ENCODE data around the gene PLEKHH2.

Gene PLEKHH2

DNA sequence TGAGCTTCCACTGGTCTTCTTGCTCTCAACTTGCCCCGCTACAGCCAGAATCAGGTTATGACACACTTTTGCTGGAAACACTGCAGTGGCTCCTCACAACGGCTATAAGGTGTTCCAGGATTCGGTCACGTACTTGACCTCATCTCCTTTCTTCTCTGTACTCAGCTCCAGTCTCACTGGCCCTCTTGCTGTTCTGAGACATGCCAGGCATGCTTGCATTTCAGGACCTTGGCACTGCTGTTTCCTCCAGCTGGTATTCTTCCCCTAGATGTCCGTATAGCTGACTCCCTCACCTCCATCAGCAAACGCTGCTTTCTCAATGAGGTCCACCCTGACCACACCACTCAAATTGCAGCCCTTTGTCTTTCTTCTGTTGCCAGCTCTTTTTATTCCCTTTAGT is 71.1 kb downstream of the PLEKHH2 start:
- DNase-seq (ENCODE audit: extremely low read depth, low read depth) = no peak
- TF ChIP-seq, protein P1, sequence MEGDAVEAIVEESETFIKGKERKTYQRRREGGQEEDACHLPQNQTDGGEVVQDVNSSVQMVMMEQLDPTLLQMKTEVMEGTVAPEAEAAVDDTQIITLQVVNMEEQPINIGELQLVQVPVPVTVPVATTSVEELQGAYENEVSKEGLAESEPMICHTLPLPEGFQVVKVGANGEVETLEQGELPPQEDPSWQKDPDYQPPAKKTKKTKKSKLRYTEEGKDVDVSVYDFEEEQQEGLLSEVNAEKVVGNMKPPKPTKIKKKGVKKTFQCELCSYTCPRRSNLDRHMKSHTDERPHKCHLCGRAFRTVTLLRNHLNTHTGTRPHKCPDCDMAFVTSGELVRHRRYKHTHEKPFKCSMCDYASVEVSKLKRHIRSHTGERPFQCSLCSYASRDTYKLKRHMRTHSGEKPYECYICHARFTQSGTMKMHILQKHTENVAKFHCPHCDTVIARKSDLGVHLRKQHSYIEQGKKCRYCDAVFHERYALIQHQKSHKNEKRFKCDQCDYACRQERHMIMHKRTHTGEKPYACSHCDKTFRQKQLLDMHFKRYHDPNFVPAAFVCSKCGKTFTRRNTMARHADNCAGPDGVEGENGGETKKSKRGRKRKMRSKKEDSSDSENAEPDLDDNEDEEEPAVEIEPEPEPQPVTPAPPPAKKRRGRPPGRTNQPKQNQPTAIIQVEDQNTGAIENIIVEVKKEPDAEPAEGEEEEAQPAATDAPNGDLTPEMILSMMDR (IDR thresholded peaks at IDR 0.05; ENCODE audit: low read depth, low read length) = no peak

DNA sequence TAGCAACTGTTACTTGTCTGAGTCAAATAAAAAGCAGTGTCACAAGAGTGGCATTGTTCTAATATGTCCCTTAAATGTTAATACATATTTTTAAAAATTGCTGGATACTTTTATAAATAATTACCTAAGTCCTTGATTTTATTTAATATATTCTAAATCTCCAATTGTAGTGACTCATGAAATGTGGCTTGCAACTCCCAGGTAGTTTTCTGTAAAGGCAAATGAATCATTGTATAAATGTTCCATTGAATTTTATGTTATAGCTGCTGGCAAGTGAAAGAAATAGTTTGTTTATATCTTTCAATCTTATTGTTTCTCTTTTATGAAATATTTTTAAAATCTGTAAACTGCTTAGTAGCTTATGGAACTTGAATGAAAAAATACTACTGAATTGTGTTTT is 71.8 kb downstream of the PLEKHH2 start:
- no peak for DNase-seq (ENCODE audit: extremely low read depth, low read depth)
- TF ChIP-seq, protein P1 (IDR thresholded peaks at IDR 0.05; ENCODE audit: low read depth, low read length) = no peak

DNA sequence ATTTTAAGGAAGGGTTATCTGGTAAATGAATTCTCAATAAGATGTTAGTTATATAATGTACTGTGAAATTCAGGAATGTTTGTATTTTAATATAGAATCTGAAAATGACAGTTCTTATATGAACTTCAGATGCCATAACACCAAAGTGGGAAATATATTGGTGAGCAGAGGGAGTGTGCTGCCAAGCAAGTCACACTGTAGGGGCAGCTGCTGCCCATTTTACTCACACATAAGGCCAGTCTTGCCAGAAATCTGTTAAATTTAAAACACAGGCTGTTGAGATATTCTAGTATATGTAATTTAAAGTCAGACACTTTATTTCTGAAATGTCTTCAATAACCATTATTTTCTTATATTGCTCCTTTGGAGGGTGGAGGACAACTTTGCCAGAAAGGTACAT is 73.8 kb downstream of the PLEKHH2 start:
- TF ChIP-seq, protein P1 (IDR thresholded peaks at IDR 0.05; ENCODE audit: low read depth, low read length) = no peak
- DNase-seq (ENCODE audit: extremely low read depth, low read depth) = no peak

DNA sequence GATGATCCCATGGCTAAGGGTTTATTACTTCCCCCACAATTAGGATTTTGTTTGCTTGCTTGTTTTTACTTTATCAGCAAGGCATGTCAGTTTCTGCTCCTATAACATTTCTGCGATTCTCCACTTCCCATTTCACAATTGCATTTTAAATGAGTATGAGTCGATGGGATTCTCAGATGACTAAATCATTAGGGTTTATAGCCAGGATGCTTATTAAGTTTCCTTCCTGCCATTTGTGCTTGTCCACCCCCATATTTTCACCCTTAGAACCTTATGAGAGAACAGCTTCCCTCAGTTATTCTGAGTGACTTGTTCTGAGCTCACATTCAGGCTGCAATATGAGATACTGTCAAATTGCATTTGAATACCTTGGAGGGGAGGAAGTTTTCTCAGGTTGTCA is 77.1 kb downstream of the PLEKHH2 start:
- DNase-seq (ENCODE audit: extremely low read depth, low read depth) = no peak
- TF ChIP-seq, protein P1 (IDR thresholded peaks at IDR 0.05; ENCODE audit: low read depth, low read length) = no peak

DNA sequence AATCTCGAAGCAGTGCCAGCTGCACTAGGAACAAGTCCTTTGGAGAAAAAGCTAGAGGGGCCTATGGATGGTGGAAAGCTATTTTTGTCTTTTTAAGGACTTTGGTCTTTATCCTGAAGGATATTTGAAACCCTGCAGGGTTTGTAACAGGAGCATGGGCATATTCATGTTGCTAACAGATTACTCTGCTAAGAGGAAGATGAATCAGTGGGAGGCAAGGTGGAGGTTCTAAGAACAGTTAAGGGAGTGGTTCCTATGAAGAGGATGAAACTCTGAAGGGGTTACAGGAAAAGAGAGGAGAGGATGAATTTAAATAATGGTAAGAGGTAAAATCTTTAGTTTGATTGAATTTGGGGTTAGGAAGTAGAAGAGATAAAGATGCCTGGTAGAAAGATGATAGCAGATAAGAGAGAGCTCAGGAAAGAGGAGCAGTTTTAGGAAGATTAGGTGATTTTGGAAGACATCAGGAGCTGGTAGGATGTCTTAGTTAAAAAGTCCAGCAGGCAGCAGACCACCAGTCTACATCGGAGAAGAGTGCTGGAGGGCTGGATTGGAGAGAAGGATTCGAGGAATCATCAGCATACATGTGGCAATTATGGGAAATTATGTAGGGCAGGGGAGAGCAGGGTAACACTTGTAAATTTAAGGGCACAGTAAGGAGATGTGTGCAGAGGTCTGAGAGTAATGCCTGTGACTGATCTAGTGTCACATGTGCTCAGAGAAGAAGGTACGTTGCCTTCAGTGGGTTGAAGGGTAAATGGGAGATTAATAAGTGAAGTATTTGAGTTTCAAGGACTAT is 78.4 kb downstream of the PLEKHH2 start:
- DNase-seq (ENCODE audit: extremely low read depth, low read depth) = no peak
- TF ChIP-seq, protein P1 (IDR thresholded peaks at IDR 0.05; ENCODE audit: low read depth, low read length) = no peak

DNA sequence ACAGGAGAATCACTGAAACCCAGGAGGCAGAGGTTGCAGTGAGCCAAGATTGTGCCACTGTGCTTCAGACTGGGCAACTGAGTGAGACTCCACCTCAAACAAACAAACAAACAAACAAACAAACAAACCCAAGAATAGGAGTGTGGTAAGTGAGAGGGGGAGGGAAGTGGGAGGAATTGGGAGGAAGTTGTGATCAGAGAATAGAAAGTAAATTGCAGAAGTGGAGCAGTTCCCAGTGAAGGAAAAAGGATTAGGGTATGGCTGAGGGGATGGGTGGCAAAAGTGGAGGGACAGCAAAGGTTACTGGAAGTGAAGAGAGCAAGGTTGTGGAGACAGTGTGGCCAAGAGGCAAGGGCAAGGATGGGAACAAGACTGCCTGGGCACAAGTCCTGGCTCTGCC is 80.3 kb downstream of the PLEKHH2 start:
- no peak for DNase-seq (ENCODE audit: extremely low read depth, low read depth)
- TF ChIP-seq, protein P1 (IDR thresholded peaks at IDR 0.05; ENCODE audit: low read depth, low read length) = no peak

DNA sequence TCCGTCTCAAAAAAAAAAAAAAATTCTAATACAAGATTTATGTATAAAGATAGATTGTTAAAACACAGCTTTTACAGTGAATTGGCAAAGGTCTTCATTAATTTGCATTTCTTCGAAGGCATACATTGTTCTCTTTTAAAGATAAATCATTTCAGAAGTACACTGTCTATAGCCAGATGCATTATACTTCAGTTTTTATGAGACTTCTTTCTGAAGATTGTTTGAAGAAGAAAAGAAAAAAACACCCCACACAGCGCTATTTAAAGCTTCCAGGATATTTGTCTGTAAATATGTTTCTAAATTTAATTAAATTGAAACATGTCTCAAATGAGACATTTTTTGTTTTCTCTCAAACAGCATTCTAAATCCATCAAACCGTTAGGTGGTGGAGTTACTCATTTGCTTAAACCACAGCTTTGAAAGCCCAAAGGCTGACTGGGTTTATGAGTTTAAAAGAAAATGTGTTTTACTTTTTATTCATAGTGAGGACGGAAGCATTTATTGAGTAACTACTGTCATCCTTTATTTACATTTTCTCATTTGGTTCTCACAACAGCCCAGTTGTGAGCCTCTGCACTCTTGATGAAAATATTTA is 81.6 kb downstream of the PLEKHH2 start:
- no peak for DNase-seq (ENCODE audit: extremely low read depth, low read depth)
- TF ChIP-seq, protein P1 (IDR thresholded peaks at IDR 0.05; ENCODE audit: low read depth, low read length) = no peak
